Upper lobe of right lung (tissue), 1 donor: Measurements from ENCODE around the gene MPZL2. TPM values are rescaled to one million over a fixed set of nuclear protein-coding genes. Genes with fewer than 3 reads are reported as not detected.

Experiments
- ATAC-seq: fragments of 200-7000 bp; cut with Tn5 transposase; one replicate; pipeline ENCODE4 v1.9.1; 2020; ENCODE audit warnings: mild to moderate bottlenecking, moderate library complexity
- DNase-seq: peaks from one replicate; pipeline ENCODE4 v3.0.0-alpha.2; 2020
- H3K27ac ChIP-seq: fragments of 200-600 bp; one replicate; pipeline ENCODE4 v1.8.0; 2022
- H3K27me3 ChIP-seq: fragments of 200-600 bp; one replicate; pipeline ENCODE4 v1.8.0; 2022; ENCODE audit warnings: mild to moderate bottlenecking
- H3K36me3 ChIP-seq: fragments of 200-600 bp; one replicate; pipeline ENCODE4 v1.8.0; 2022
- H3K4me1 ChIP-seq: fragments of 200-600 bp; one replicate; pipeline ENCODE4 v1.8.0; 2022
- H3K4me3 ChIP-seq: fragments of 200-600 bp; one replicate; pipeline ENCODE4 v1.8.0; 2022; ENCODE audit warnings: mild to moderate bottlenecking
- H3K9me3 ChIP-seq: fragments of 200-600 bp; one replicate; pipeline ENCODE4 v1.8.0; 2022
- intact Hi-C: fragments of 100-400 bp; cut with DNase I; formaldehyde crosslinking; loops from one replicate; pipeline ENCODE4 v1.11.0; 2022
- total RNA-seq: library from RNA; stranded (reverse); fragmentation: NEBNext Ultra II Directional; extraction: Animal tissue kit (Norgen Biotek cat#: 25700); gene quantifications from one replicate; pipeline ENCODE4 v1.2.1, GENCODE V29; 2021
- TF ChIP-seq, protein P1 (sequence below): fragments of 200-600 bp; IDR thresholded peaks from one replicate; pipeline ENCODE4 v1.8.0; 2022; ENCODE audit warnings: antibody characterized with exemption
- donor health status: DM: no; HTN: yes; CAD: no; lungs with severe emphysema.

Gene MPZL2
- total RNA-seq, 1 donor from 2014 or later, result 119 TPM

DNA sequence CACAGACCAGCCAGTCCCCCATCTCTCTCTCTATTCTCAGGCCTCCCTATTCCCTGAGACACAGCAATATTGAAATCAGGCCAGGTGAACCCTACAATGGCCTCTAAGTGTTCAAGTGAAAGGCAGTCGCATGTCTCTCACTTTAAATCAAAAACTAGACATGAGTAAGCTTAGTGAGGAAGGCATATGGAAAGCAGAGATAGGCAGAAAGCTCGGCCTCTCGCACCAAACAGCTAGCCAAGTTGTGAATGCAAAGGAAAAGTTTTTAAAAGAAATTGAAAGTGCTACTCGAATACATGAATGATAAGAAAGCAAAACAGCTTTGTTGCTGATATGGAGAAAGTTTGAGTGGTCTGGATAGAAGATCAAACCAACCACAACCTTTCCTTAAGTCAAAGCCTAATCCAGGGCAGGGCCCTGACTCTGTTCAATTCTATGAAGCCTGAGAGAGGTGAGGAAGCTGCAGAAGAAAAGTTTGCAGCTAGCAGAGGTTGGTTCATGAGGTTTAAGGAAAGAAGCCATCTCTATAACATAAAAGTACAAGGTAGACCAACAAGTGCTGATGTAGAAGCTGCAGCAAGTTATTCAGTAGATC lies 19.8 kb upstream of the MPZL2 start:
- H3K9me3 ChIP-seq, result no peaks in the 10 kb centered on the region
- intact Hi-C loops, result no loop called here
- TF ChIP-seq, protein P1, sequence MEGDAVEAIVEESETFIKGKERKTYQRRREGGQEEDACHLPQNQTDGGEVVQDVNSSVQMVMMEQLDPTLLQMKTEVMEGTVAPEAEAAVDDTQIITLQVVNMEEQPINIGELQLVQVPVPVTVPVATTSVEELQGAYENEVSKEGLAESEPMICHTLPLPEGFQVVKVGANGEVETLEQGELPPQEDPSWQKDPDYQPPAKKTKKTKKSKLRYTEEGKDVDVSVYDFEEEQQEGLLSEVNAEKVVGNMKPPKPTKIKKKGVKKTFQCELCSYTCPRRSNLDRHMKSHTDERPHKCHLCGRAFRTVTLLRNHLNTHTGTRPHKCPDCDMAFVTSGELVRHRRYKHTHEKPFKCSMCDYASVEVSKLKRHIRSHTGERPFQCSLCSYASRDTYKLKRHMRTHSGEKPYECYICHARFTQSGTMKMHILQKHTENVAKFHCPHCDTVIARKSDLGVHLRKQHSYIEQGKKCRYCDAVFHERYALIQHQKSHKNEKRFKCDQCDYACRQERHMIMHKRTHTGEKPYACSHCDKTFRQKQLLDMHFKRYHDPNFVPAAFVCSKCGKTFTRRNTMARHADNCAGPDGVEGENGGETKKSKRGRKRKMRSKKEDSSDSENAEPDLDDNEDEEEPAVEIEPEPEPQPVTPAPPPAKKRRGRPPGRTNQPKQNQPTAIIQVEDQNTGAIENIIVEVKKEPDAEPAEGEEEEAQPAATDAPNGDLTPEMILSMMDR, result no peak

DNA sequence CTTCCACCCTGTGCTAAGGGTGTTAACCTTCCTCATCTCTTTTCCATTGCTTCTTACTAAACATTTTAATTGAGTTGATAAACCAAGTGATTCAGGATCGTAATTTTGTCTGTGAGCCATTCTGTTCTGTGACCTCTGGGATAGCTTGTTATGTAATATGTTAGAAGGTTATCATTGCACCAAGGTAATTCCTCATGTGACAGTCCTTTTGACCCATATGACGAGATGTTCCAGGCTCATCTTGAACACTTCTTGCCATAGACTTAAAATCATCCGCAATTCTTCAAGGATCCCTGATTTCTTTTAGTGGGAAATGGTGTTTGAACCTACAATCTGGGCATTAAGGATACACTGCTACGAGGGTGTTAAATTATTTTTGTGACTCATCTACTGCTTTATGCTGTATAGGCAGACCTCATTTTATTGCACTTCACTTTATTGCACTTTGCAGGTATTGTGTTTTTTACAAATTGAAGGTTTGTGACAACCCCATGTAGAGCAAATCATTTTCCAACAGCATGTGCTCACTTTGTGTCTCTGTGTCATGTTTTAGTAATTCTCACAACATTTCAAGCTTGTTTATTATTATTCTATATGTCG lies 19.0 kb upstream of the MPZL2 start:
- ATAC-seq (no peak), DNase-seq (no peak)
- intact Hi-C loops, result no loop called here

More for the DNA sequence above, 19.8 kb upstream of the MPZL2 start:
- Histone ChIP-seq H3K27ac (no peak overlapping the region), H3K4me1 (no peaks in the 10 kb centered on the region), H3K27me3 (no peaks in the 10 kb centered on the region), H3K4me3 (no peak overlapping the region), H3K36me3 (no peaks in the 10 kb centered on the region)
- DNase-seq (no peak), ATAC-seq (no peak)

DNA sequence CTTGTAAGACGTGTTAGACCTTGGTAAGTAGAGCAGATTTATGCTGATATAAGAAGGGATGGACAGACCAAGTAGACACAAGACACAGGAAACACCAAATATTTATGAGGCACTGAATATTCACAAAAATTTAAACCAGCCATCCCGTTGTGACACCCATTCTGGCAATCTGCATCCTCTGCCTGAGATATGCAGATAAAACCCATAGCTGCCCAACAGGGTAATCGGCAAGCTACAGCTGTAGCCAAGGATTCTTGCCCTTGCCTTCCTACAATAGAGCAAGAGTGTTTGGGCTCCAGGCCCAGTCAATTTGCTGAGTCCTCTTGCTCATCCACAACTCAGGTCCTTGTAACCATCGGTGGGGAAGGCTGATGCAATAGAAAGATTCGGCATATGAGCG lies 18.5 kb upstream of the MPZL2 start:
- intact Hi-C loops, result no loop called here
- TF ChIP-seq, protein P1, result no peak
- Histone ChIP-seq H3K9me3 (no peaks in the 10 kb centered on the region), H3K4me1 (no peaks in the 10 kb centered on the region), H3K27me3 (no peaks in the 10 kb centered on the region), H3K27ac (no peak overlapping the region), H3K4me3 (no peak overlapping the region), H3K36me3 (no peaks in the 10 kb centered on the region)
- ATAC-seq, result no peak
- no peak for DNase-seq

More for the DNA sequence above, 19.0 kb upstream of the MPZL2 start:
- no peaks in the 10 kb centered on the region for H3K4me1 ChIP-seq
- no peaks in the 10 kb centered on the region for H3K9me3 ChIP-seq
- H3K27me3 ChIP-seq, result no peaks in the 10 kb centered on the region
- no peaks in the 10 kb centered on the region for H3K36me3 ChIP-seq
- TF ChIP-seq, protein P1, result no peak
- no peak overlapping the region for H3K27ac ChIP-seq
- H3K4me3 ChIP-seq, result no peak overlapping the region

DNA sequence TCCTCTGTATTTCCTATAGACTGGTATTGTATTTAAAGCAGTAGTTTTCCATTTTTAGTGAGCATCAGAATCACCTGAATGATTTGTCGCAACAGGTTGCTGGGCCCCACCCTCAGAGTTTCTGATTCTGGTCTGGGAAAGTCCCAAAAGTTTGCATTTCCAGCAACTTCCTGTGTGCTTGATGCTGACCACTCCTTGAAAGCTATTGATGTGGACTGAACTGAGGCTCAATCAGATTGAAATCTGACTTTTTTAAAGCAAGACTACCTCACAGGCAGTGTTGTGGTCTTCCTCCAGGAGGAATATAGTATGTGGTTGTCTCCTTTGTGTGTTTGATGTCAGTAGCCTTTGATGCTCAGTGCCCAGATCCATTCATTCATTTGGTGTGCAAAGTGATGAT lies 17.2 kb upstream of the MPZL2 start:
- TF ChIP-seq, protein P1, result no peak
- no peak overlapping the region for H3K4me3 ChIP-seq
- no peaks in the 10 kb centered on the region for H3K4me1 ChIP-seq
- H3K36me3 ChIP-seq, result no peaks in the 10 kb centered on the region
- no peaks in the 10 kb centered on the region for H3K27me3 ChIP-seq
- H3K27ac ChIP-seq, result no peak overlapping the region
- intact Hi-C loops, result no loop called here
- no peaks in the 10 kb centered on the region for H3K9me3 ChIP-seq
- ATAC-seq (no peak), DNase-seq (no peak)

DNA sequence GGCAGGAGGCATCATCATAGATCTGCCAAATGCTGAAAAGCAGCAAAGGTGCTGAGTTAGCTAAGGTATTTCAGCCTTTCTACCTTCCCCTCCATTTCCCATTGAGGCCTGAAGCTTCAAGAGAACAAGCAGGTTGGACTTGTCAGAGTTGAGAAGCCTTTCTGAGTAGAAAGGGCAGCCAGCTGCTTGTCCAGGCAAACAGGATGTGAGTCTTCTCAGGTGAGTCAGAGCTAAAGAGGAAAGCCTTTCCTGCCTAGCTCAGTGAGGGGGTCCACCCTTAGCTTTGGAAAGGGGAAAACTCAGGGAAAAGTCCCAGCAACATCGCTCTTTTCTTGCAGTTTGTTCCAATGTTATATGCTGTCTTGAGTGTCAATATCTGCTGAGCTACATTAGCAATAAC lies 13.2 kb upstream of the MPZL2 start:
- intact Hi-C loops, result no loop called here
- H3K27me3 ChIP-seq, result no peaks in the 10 kb centered on the region
- H3K4me1 ChIP-seq, result peaks cover 16% of the 10 kb centered on the region
- DNase-seq (no peak), ATAC-seq (peak; percentile 49)
- no peak overlapping the region for H3K27ac ChIP-seq
- H3K4me3 ChIP-seq, result no peak overlapping the region
- H3K36me3 ChIP-seq, result no peaks in the 10 kb centered on the region
- TF ChIP-seq, protein P1, result no peak
- no peaks in the 10 kb centered on the region for H3K9me3 ChIP-seq

DNA sequence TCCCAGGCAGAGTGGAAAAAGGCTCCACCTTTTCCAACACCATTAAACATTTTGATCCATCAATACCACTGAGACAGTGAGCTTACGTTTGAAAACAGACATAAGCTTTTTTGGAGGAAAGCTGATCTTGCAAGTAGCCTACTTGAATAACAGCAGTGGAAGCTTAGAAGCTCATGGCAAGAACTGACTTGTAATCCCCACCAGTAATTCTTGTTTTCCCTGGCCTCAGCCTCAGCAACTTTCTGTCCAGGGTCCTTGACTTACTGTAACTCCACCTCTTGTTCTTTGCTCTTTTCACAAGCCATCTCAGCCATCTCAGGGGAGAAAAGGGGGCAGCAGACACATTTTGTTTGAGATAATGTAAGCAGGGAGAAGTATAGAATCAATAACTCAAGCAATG lies 12.3 kb upstream of the MPZL2 start:
- ATAC-seq, result no peak

More for the DNA sequence above, 12.3 kb upstream of the MPZL2 start:
- TF ChIP-seq, protein P1, result no peak
- H3K27me3 ChIP-seq, result no peaks in the 10 kb centered on the region
- H3K4me1 ChIP-seq, result peaks cover 16% of the 10 kb centered on the region
- no peak overlapping the region for H3K27ac ChIP-seq
- no peaks in the 10 kb centered on the region for H3K9me3 ChIP-seq
- intact Hi-C loops, result no loop called here
- no peak overlapping the region for H3K4me3 ChIP-seq
- H3K36me3 ChIP-seq, result no peaks in the 10 kb centered on the region
- no peak for DNase-seq
